ENCODE data around the gene ARHGAP26.

Gene ARHGAP26

DNA sequence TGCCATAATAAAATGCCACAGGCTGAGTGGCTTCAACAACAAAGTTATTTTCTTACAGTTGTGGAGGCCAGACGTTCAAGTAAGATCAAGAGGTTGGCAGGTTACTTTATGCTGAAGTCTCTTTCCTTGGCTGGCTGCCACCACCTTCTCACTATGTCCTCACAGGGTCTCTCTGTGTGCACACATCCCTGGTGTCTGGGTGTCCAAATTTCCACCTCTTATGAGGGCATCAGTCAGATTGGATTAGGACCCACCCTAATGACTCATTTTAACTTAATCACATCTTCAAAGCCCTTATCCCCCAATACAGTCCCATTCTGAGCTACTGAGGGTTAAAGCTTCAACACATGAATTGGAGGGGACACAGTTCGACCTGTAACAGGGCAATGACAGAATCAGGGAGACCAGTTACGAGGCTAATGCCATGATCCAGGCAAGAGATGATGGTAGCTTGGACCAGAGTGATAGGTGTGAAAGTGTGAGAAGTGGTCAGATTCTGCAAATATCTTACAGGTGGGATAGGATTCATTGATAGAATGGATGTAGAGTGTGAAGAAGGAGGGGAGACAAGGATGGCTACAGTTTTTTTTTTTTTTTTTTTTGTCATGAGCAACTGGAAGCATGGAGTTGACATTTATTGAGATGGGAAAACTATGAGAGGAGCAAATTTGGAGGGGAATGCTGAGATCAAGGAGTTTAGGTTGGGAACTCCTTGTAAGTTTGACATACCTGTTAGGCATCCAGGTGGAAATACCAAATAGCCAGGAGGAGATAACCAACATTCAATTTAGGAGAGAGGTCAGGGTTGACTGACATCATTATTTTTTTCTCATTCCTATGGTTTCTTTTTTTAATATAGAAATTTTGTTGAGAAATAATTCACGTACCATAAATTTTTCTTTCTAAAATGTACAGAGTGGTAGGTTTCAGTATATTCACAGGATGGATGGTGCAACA lies 44.7 kb upstream of the ARHGAP26 start:
- TF ChIP-seq, protein P1, sequence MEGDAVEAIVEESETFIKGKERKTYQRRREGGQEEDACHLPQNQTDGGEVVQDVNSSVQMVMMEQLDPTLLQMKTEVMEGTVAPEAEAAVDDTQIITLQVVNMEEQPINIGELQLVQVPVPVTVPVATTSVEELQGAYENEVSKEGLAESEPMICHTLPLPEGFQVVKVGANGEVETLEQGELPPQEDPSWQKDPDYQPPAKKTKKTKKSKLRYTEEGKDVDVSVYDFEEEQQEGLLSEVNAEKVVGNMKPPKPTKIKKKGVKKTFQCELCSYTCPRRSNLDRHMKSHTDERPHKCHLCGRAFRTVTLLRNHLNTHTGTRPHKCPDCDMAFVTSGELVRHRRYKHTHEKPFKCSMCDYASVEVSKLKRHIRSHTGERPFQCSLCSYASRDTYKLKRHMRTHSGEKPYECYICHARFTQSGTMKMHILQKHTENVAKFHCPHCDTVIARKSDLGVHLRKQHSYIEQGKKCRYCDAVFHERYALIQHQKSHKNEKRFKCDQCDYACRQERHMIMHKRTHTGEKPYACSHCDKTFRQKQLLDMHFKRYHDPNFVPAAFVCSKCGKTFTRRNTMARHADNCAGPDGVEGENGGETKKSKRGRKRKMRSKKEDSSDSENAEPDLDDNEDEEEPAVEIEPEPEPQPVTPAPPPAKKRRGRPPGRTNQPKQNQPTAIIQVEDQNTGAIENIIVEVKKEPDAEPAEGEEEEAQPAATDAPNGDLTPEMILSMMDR (IDR thresholded peaks at IDR 0.05; ENCODE audit: low read depth, low read length, missing control alignments) = no peak
- DNase-seq (ENCODE audit: extremely low read depth, low read depth) = no peak
- H3K4me3 ChIP-seq (replicated peaks; ENCODE audit: low read depth, low read length) = no peak overlapping the region

- TF ChIP-seq, protein P1 (IDR thresholded peaks at IDR 0.05; ENCODE audit: low read depth, low read length, missing control alignments) = no peak
- H3K4me3 ChIP-seq (replicated peaks; ENCODE audit: low read depth, low read length) = no peak overlapping the region
- peak; percentile 77 for DNase-seq (ENCODE audit: extremely low read depth, low read depth)
Observed at GRCh38 chr5:142726188-142726731, 43.9 kb upstream of the ARHGAP26 start.

DNA sequence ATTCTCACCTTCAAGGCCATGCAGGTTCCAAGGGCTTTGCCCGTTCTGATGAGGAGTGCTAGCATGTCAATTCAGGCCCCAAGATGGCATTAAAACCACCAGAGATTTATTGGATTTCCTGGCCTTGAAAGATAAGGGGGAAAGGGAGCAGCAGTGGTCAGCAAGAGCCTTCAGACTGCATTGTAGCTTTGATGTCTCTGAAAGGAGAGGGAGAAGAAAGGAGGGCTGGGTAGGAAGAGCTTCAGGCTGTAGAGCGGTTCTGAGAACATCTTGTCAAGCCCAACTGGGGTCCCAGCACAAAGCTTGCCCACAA lies 42.5 kb upstream of the ARHGAP26 start:
- DNase-seq (ENCODE audit: extremely low read depth, low read depth) = no peak
- TF ChIP-seq, protein P1 (IDR thresholded peaks at IDR 0.05; ENCODE audit: low read depth, low read length, missing control alignments) = no peak
- no peak overlapping the region for H3K4me3 ChIP-seq (replicated peaks; ENCODE audit: low read depth, low read length)

- TF ChIP-seq, protein P1 (IDR thresholded peaks at IDR 0.05; ENCODE audit: low read depth, low read length, missing control alignments) = no peak
- no peak overlapping the region for H3K4me3 ChIP-seq (replicated peaks; ENCODE audit: low read depth, low read length)
- no peak for DNase-seq (ENCODE audit: extremely low read depth, low read depth)
Observed at GRCh38 chr5:142735323-142736246, 34.6 kb upstream of the ARHGAP26 start.

DNA sequence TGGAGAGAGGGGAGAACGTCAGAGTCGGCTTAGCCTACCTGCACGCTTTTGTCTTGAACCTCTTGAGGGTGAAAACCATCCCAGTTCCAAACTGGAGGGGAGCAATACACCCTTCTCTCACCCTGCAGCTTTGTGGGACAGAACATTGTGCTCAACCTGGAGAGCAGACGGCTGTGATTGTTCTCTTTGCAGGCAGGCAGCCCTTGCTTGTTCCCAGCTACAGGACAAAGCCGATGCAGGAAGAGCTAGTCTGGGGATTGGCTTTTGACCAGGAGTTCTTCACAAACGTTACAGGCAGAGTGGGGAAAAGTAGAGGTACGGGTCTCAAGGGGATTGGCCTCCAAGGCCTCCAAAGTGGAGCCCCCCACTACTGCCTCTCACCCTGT lies 33.9 kb upstream of the ARHGAP26 start:
- no peak for DNase-seq (ENCODE audit: extremely low read depth, low read depth)
- TF ChIP-seq, protein P1 (IDR thresholded peaks at IDR 0.05; ENCODE audit: low read depth, low read length, missing control alignments) = no peak
- H3K4me3 ChIP-seq (replicated peaks; ENCODE audit: low read depth, low read length) = no peak overlapping the region

DNA sequence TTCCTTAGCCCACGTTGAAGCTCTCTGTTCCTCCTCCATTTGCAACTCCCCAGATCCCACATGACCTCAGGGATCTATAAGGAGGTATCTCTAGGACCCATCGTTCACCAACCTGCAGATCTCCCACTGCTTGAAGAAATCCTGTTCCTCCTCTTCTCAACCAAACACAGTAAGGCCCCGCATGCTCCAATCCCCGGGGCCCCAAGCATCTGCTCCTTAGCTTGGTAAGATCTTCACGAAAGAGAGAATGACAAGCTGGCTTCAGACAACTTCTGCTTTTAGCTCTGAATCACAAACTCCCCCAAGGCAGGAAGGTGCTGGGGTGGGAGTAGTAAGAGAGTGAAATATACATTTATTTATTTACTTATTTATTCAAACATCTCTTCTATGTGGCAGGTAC lies 33.0 kb upstream of the ARHGAP26 start:
- TF ChIP-seq, protein P1 (IDR thresholded peaks at IDR 0.05; ENCODE audit: low read depth, low read length, missing control alignments) = no peak
- no peak for DNase-seq (ENCODE audit: extremely low read depth, low read depth)

More for the DNA sequence above, 33.0 kb upstream of the ARHGAP26 start:
- no peak overlapping the region for H3K4me3 ChIP-seq (replicated peaks; ENCODE audit: low read depth, low read length)

Data from HFF-Myc (cell line).